Subcutaneous adipose tissue (tissue), 4 donors: ENCODE data around the gene PITPNB. TPM values are rescaled to one million over a fixed set of nuclear protein-coding genes. Genes with fewer than 3 reads are reported as not detected.

Experiments
- small RNA-seq: library from RNA; depleted of rRNA; stranded (forward); fragments of <200 nt; gene quantifications from one replicate; pipeline ENCODE3, GENCODE V24; 2016
- total RNA-seq, 4 donors: library from RNA; depleted of rRNA; stranded (reverse); fragments of >200 nt; gene quantifications; one replicate each; pipeline ENCODE4 v1.1.0, GENCODE V29; 2016
- TF ChIP-seq, protein P1 (sequence below): fragments of 450-650 bp; IDR thresholded peaks from one replicate; pipeline ENCODE4 v1.5.1; 2016; ENCODE audit warnings: low read depth, mild to moderate bottlenecking, control low read depth, antibody characterized with exemption, moderate library complexity

The PITPNB gene
- total RNA-seq, 4 donors from 2014 or later: 43.5 to 89.3 (median 46.5) TPM

DNA sequence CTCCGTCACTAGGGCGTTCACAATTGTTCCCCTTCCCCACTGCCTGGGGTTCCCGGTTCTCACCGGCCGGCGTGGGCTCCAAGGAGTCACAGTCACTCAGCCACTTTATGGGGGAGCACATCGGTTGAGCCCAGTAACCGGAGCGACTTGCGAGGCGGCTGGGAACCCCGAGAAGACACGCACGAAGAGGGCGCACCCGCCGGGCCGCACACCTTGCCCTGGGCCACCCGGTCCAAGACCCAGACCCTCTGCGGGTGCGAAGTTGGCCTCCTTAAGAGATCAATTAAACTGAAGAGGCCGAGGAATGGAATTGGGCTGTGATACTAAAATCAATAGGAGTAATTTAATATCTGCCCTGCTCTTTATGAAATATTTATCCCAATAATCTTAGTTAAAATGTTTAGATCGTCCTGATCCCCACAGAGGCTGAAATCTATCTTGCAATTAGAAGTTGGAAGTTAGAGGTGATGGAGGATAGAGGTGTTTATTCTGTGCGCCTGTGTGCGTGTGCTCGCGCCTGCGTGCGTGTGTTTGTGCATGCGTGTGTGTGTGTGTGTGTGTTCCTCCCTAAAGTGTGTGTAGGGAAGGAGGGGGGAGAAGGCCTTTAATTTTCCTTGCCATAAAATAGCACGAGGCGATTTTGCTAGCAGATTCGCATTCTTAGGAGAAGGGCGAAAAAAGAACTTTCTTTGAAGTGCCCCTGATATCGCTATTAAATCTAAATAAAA is 116.5 kb downstream of the PITPNB start:
- TF ChIP-seq, protein P1, sequence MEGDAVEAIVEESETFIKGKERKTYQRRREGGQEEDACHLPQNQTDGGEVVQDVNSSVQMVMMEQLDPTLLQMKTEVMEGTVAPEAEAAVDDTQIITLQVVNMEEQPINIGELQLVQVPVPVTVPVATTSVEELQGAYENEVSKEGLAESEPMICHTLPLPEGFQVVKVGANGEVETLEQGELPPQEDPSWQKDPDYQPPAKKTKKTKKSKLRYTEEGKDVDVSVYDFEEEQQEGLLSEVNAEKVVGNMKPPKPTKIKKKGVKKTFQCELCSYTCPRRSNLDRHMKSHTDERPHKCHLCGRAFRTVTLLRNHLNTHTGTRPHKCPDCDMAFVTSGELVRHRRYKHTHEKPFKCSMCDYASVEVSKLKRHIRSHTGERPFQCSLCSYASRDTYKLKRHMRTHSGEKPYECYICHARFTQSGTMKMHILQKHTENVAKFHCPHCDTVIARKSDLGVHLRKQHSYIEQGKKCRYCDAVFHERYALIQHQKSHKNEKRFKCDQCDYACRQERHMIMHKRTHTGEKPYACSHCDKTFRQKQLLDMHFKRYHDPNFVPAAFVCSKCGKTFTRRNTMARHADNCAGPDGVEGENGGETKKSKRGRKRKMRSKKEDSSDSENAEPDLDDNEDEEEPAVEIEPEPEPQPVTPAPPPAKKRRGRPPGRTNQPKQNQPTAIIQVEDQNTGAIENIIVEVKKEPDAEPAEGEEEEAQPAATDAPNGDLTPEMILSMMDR: no peak

Small RNA genes within 50 kb of the gene (small RNA-seq; reads per million reads assigned to genes)
- gene MIR3199-1 (0.49 reads per million), gene RF02198 (not detected)

Other genes with a start within 250 kb of the PITPNB start
- 1 to 10 TPM in 3 of 4 donors, under 1 TPM in 1; 0.68 to 3.0 (median 1.6) TPM for gene MN1, start 117.5 kb downstream of the PITPNB start, total RNA-seq